H9 (cell line): ENCODE results near the gene CELF4. TPM values are rescaled to one million over a fixed set of nuclear protein-coding genes. Genes with fewer than 3 reads are reported as not detected.

ENCODE experiments used
- DNase-seq: peaks from one replicate; pipeline ENCODE4 v3.0.0-alpha.2; 2017
- H2AFZ ChIP-seq: one replicate; pipeline ENCODE4 v1.6.1; 2013; ENCODE audit warnings: mild to moderate bottlenecking, low read length, control low read depth, moderate library complexity
- H2AK5ac ChIP-seq: 2 replicates; pipeline ENCODE4 v1.6.1; 2013; ENCODE audit warnings: low read length, control low read depth, mixed read lengths; ENCODE audit not compliant: insufficient read length
- H2BK120ac ChIP-seq: one replicate; pipeline ENCODE4 v1.6.1; 2013; ENCODE audit warnings: low read depth, mild to moderate bottlenecking, low read length, control low read depth, inconsistent platforms; ENCODE audit not compliant: poor library complexity, severe bottlenecking
- H2BK12ac ChIP-seq: 2 replicates; pipeline ENCODE4 v1.6.1; 2013; ENCODE audit warnings: low read length, control low read depth, mixed read lengths, low read depth; ENCODE audit not compliant: insufficient read length
- H2BK15ac ChIP-seq: 2 replicates; pipeline ENCODE4 v1.6.1; 2013; ENCODE audit warnings: low read depth, low read length, control low read depth
- H2BK20ac ChIP-seq: one replicate; pipeline ENCODE4 v1.6.1; 2013; ENCODE audit warnings: low read depth, mild to moderate bottlenecking, low read length, control low read depth, inconsistent platforms; ENCODE audit not compliant: poor library complexity, severe bottlenecking
- H2BK5ac ChIP-seq: 2 replicates; pipeline ENCODE4 v1.6.1; 2013; ENCODE audit warnings: low read length, control low read depth, mixed read lengths; ENCODE audit not compliant: insufficient read length
- H3K14ac ChIP-seq: 2 replicates; pipeline ENCODE4 v1.6.1; 2013; ENCODE audit warnings: low read length, control low read depth; ENCODE audit not compliant: insufficient read depth
- H3K18ac ChIP-seq: 2 replicates; pipeline ENCODE4 v1.6.1; 2013; ENCODE audit warnings: low read depth, mild to moderate bottlenecking, mixed read lengths, low read length, control low read depth; ENCODE audit not compliant: insufficient read length
- H3K23ac ChIP-seq: 2 replicates; pipeline ENCODE4 v1.6.1; 2013; ENCODE audit warnings: low read length, control low read depth, mixed read lengths, low read depth; ENCODE audit not compliant: insufficient read length
- H3K23me2 ChIP-seq: 2 replicates; pipeline ENCODE4 v1.6.1; 2013; ENCODE audit warnings: low read depth, mild to moderate bottlenecking, mixed read lengths, low read length, control low read depth; ENCODE audit not compliant: insufficient read length, poor library complexity, severe bottlenecking
- H3K27ac ChIP-seq: 2 replicates; pipeline ENCODE4 v1.5.1; 2013; ENCODE audit warnings: low read length, control low read depth, mixed read lengths, low read depth; ENCODE audit not compliant: insufficient read length
- H3K27me3 ChIP-seq: 2 replicates; pipeline ENCODE4 v1.6.1; 2013; ENCODE audit warnings: low read length, control low read depth, inconsistent platforms; ENCODE audit not compliant: insufficient read depth
- H3K4ac ChIP-seq: 2 replicates; pipeline ENCODE4 v1.6.1; 2013; ENCODE audit warnings: low read depth, mild to moderate bottlenecking, control low read depth, inconsistent platforms, low read length, moderate library complexity
- H3K4me1 ChIP-seq: 2 replicates; pipeline ENCODE4 v1.6.1; 2013; ENCODE audit warnings: low read length, control low read depth, inconsistent platforms; ENCODE audit not compliant: insufficient read depth
- H3K4me2 ChIP-seq: 2 replicates; pipeline ENCODE4 v1.6.1; 2013; ENCODE audit warnings: low read length, control low read depth, mixed read lengths; ENCODE audit not compliant: insufficient read length, insufficient read depth
- H3K56ac ChIP-seq: 2 replicates; pipeline ENCODE4 v1.6.1; 2013; ENCODE audit warnings: low read depth, mild to moderate bottlenecking, mixed read lengths, low read length, control low read depth; ENCODE audit not compliant: insufficient read length
- H3K79me1 ChIP-seq: 2 replicates; pipeline ENCODE4 v1.6.1; 2013; ENCODE audit warnings: low read depth, mild to moderate bottlenecking, moderate library complexity, low read length, control low read depth, inconsistent platforms; ENCODE audit not compliant: insufficient read depth, poor library complexity, severe bottlenecking
- H3K79me2 ChIP-seq: 2 replicates; pipeline ENCODE4 v1.6.1; 2013; ENCODE audit warnings: low read length, control low read depth, inconsistent platforms; ENCODE audit not compliant: insufficient read depth
- H3K9ac ChIP-seq: 2 replicates; pipeline ENCODE4 v1.6.1; 2013; ENCODE audit warnings: low read length, control low read depth, mixed read lengths; ENCODE audit not compliant: insufficient read length; ENCODE audit errors: extremely low read depth
- H3K9me3 ChIP-seq: one replicate; pipeline ENCODE4 v1.6.1; 2013; ENCODE audit warnings: low read depth, low read length, inconsistent platforms; ENCODE audit not compliant: control insufficient read depth
- H3T11ph ChIP-seq: one replicate; pipeline ENCODE4 v1.6.1; 2013; ENCODE audit warnings: mild to moderate bottlenecking, low read length, control low read depth, inconsistent platforms
- H4K20me1 ChIP-seq: one replicate; pipeline ENCODE4 v1.6.1; 2013; ENCODE audit not compliant: control insufficient read depth, insufficient read length, insufficient read depth
- H4K5ac ChIP-seq: 2 replicates; pipeline ENCODE4 v1.6.1; 2013; ENCODE audit warnings: low read depth, mild to moderate bottlenecking, mixed read lengths, low read length, control low read depth; ENCODE audit not compliant: insufficient read length
- H4K8ac ChIP-seq: replicated peaks from 2 replicates; pipeline ENCODE4 v1.6.1; 2013; ENCODE audit warnings: low read length, control low read depth, mixed read lengths, low read depth; ENCODE audit not compliant: insufficient read length
- H4K91ac ChIP-seq: 2 replicates; pipeline ENCODE4 v1.6.1; 2013; ENCODE audit warnings: low read depth, mild to moderate bottlenecking, moderate library complexity, mixed read lengths, low read length, control low read depth; ENCODE audit not compliant: insufficient read length
- H3K27ac Mint-ChIP-seq, 3 experiments: 2 replicates in 2 of 3; 3 replicates in 1 of 3; pipeline ENCODE4 v1.8.0; 2020 to 2021; ENCODE audit warnings: mixed read lengths in 3 of 3, mild to moderate bottlenecking in 1 of 3, moderate library complexity in 1 of 3
- H3K27me3 Mint-ChIP-seq: 2 replicates; pipeline ENCODE4 v1.8.0; 2021; ENCODE audit warnings: low read depth, mild to moderate bottlenecking, moderate library complexity, mixed read lengths
- H3K36me3 Mint-ChIP-seq, 3 experiments: 2 replicates in 2 of 3; 3 replicates in 1 of 3; pipeline ENCODE4 v1.8.0; 2020 to 2021; ENCODE audit warnings: low read depth in 3 of 3, mixed read lengths in 3 of 3; ENCODE audit not compliant: insufficient read depth in 1 of 3
- H3K4me1 Mint-ChIP-seq, 2 experiments: 2 replicates each; pipeline ENCODE4 v1.8.0; 2020; ENCODE audit warnings: mixed read lengths in 2 of 2
- H3K4me3 Mint-ChIP-seq, 2 experiments: 2 replicates in 1 of 2; 3 replicates in 1 of 2; pipeline ENCODE4 v1.8.0; 2020 to 2021; ENCODE audit warnings: mild to moderate bottlenecking in 2 of 2, mixed read lengths in 2 of 2, moderate library complexity in 1 of 2
- H3K9me3 Mint-ChIP-seq, 2 experiments: 2 replicates in 1 of 2; 3 replicates in 1 of 2; pipeline ENCODE4 v1.8.0; 2020; ENCODE audit warnings: mild to moderate bottlenecking in 2 of 2, mixed read lengths in 2 of 2, moderate library complexity in 1 of 2
- WGBS: extraction: QIAGEN DNeasy Blood & Tissue Kit; methylation state at CpG from one replicate; pipeline ENCODE4 v1.1.7; 2013; ENCODE audit warnings: missing lambda C conversion rate, low lambda C conversion rate, mixed read lengths; ENCODE audit not compliant: insufficient read length; ENCODE audit errors: extremely low coverage; 5-methylcytosine and 5-hydroxymethylcytosine counted together
- total RNA-seq: library from RNA; stranded (reverse); gene quantifications from 2 replicates; pipeline ENCODE4 v1.2.1, GENCODE V29; 2021
- TF ChIP-seq, protein P1 (sequence below): fragments of 200-600 bp; sonication (generic); conservative IDR thresholded peaks from 3 replicates; pipeline ENCODE4 v1.8.0; 2021; ENCODE audit warnings: antibody characterized with exemption, mild to moderate bottlenecking

The CELF4 gene
- total RNA-seq, 1 experiment from 2014 or later = 1.1 TPM

DNA sequence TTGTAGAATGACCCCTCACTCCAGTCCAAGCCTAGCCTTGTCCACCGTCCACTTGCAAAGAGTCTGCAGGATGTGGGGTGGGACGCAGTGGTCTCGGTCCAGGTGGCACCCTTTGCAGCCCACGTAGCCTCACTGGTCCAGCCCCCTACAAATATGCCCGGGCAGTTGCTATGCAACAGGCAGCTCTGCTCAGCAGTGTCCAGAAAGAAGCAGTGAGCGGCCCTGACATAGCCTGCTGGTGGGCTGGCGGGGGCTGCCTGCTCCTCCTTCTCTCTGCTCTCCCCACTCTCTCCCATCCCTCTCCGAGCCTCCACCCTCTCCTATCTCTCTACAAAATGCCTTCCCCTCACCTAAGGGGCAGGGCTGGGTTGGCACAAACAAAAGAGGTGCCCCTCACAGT is 233.4 kb downstream of the CELF4 start:
- Mint-ChIP-seq H3K27ac (no peak overlapping the region), H3K4me1 (peaks cover 4 to 12% of the 10 kb centered on the region in 2 experiments), H3K9me3 (no peaks in the 10 kb centered on the region), H3K27me3 (peaks cover 4% of the 10 kb centered on the region), H3K36me3 (no peaks in the 10 kb centered on the region), H3K4me3 (no peak overlapping the region)
- TF ChIP-seq, protein P1, sequence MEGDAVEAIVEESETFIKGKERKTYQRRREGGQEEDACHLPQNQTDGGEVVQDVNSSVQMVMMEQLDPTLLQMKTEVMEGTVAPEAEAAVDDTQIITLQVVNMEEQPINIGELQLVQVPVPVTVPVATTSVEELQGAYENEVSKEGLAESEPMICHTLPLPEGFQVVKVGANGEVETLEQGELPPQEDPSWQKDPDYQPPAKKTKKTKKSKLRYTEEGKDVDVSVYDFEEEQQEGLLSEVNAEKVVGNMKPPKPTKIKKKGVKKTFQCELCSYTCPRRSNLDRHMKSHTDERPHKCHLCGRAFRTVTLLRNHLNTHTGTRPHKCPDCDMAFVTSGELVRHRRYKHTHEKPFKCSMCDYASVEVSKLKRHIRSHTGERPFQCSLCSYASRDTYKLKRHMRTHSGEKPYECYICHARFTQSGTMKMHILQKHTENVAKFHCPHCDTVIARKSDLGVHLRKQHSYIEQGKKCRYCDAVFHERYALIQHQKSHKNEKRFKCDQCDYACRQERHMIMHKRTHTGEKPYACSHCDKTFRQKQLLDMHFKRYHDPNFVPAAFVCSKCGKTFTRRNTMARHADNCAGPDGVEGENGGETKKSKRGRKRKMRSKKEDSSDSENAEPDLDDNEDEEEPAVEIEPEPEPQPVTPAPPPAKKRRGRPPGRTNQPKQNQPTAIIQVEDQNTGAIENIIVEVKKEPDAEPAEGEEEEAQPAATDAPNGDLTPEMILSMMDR = no peak
- Histone ChIP-seq H3T11ph (no peak overlapping the region), H3K23me2 (no peaks in the 10 kb centered on the region), H4K8ac (no peak overlapping the region), H2BK5ac (no peak overlapping the region), H2BK20ac (no peak overlapping the region), H3K4me1 (no peaks in the 10 kb centered on the region; the same call in 1 of the 2 replicates), H3K4me2 (no peak overlapping the region), H2BK12ac (no peak overlapping the region), H3K23ac (no peak overlapping the region), H3K56ac (no peak overlapping the region), H3K79me1 (no peaks in the 10 kb centered on the region), H3K4ac (no peak overlapping the region), H3K9me3 (no peaks in the 10 kb centered on the region), H3K27ac (no peak overlapping the region), H3K27me3 (no peaks in the 10 kb centered on the region), H3K18ac (no peak overlapping the region), H3K79me2 (no peaks in the 10 kb centered on the region), H4K5ac (no peak overlapping the region), H2AK5ac (no peak overlapping the region), H2BK120ac (no peak overlapping the region), H4K20me1 (no peaks in the 10 kb centered on the region), H2BK15ac (no peak overlapping the region), H2AFZ (no peak overlapping the region), H3K9ac (no peak overlapping the region), H4K91ac (no peak overlapping the region), H3K14ac (no peak overlapping the region)
- no peak for DNase-seq
- no CpG with 5 or more reads among the region's 8 CpGs for WGBS
